ENCODE measurements around the gene TST.

- TF ChIP-seq CTCF (optimal IDR thresholded peaks at IDR 0.05 in 1 of 3, IDR thresholded peaks at IDR 0.05 in 1 of 3, conservative IDR thresholded peaks at IDR 0.05 in 1 of 3; ENCODE audit: extremely low read depth in 1 of 3, insufficient read depth in 2 of 3, low read length in 3 of 3): no peak
- no peak for TF ChIP-seq EZH2 (IDR thresholded peaks at IDR 0.05; ENCODE audit: low read length)
These were observed 27.8 kb upstream of the TST start for GRCh38 chr22:37047006-37047405.
